Stimulated activated CD4-positive, alpha-beta T cell treated with anti-CD3 and anti-CD28 coated beads, TNF-alpha, amount 100 ng/mL, for 4 hours (primary cell): Measurements from ENCODE around the gene CTNND1.
A peak's percentile ranks its signal among the peaks of the same experiment; 100 is the strongest.
"Not testable (repeated sequence)": the region's sequence is repeated elsewhere in the genome, so short reads cannot be mapped to it uniquely, and the experiment has no call there.

Experiments
- DNase-seq, 3 experiments: peaks; one replicate each; pipeline ENCODE4 v3.0.0-alpha.2; 2020; ENCODE audit warnings: low read depth in 3 of 3

CTNND1 gene

GRCh38 chr11:57761301-57762234 lies at the start of gene CTNND1:
Gene CTNND1, plus strand, starts transcription at chr11:57761802. Its CDS starts 29,677 bp downstream, at chr11:57791479.
- no peak for DNase-seq

- DNase-seq: peak; percentile 69 to 79 (median 75)
Measured at GRCh38 chr11:57712256-57713150, 49.1 kb upstream of the CTNND1 start, which contains the start of gene TMX2. Gene TMX2, plus strand, starts transcription at chr11:57712593. Its CDS starts 26 bp downstream, at chr11:57712619.

GRCh38 chr11:57713835-57714234 lies 47.8 kb upstream of the CTNND1 start:
- no peak for DNase-seq

- DNase-seq: not testable (repeated sequence)
Measured at GRCh38 chr11:57716726-57717125, 44.9 kb upstream of the CTNND1 start.

- DNase-seq: no peak
Measured at GRCh38 chr11:57727185-57727584, 34.4 kb upstream of the CTNND1 start.

GRCh38 chr11:57728829-57729228 lies 32.8 kb upstream of the CTNND1 start:
- DNase-seq: no peak

GRCh38 chr11:57729479-57729878 lies 32.1 kb upstream of the CTNND1 start:
- DNase-seq: no peak

GRCh38 chr11:57732661-57733060 lies 28.9 kb upstream of the CTNND1 start:
- no peak for DNase-seq

GRCh38 chr11:57735619-57736298 lies 25.8 kb upstream of the CTNND1 start:
- no peak for DNase-seq

- DNase-seq: peak; percentile 83 to 89 (median 86)
Measured at GRCh38 chr11:57741132-57742086, 20.2 kb upstream of the CTNND1 start, which contains the start of gene SELENOH. Gene SELENOH, plus strand, starts transcription at chr11:57741491. Its CDS starts 105 bp downstream, at chr11:57741596.

- DNase-seq: peak in 1 of 3 experiments; percentile 19
Measured at GRCh38 chr11:57742087-57742452, 19.5 kb upstream of the CTNND1 start.

- no peak for DNase-seq
Measured at GRCh38 chr11:57744357-57744756, 17.2 kb upstream of the CTNND1 start.

GRCh38 chr11:57745206-57745605 lies 16.4 kb upstream of the CTNND1 start:
- no peak for DNase-seq

GRCh38 chr11:57746920-57747319 lies 14.7 kb upstream of the CTNND1 start:
- DNase-seq: no peak

- DNase-seq: no peak
Measured at GRCh38 chr11:57751176-57751575, 10.4 kb upstream of the CTNND1 start.

- DNase-seq: no peak
Measured at GRCh38 chr11:57751676-57752253, 9.8 kb upstream of the CTNND1 start, which contains the start of gene BTBD18. Gene BTBD18, minus strand, starts transcription at chr11:57751819. Its CDS starts 631 bp downstream, at chr11:57751188.

GRCh38 chr11:57752954-57753353 lies 8.6 kb upstream of the CTNND1 start:
- DNase-seq: no peak

- DNase-seq: no peak
Measured at GRCh38 chr11:57758174-57758573, 3.4 kb upstream of the CTNND1 start.

- DNase-seq: no peak
Measured at GRCh38 chr11:57762235-57762861, 746 bp downstream of the CTNND1 start.
